Keratinocyte (primary cell): ENCODE measurements around the gene TKFC. TPM values are rescaled to one million over a fixed set of nuclear protein-coding genes. Genes with fewer than 3 reads are reported as not detected.

Source experiments
- DNase-seq: peaks from one replicate; pipeline ENCODE4 v3.0.0-alpha.2; 2011; ENCODE audit warnings: low read depth, missing footprints, low spot score
- FAIRE-seq: peaks from 2 replicates; lab custom pipeline; 2011; peaks lifted over from hg19 to GRCh38; lab: Jason Lieb, UNC
- H2AFZ ChIP-seq: 2 replicates; pipeline ENCODE4 v1.6.0; 2012; ENCODE audit warnings: low read length, control low read depth, inconsistent platforms; ENCODE audit not compliant: control insufficient read depth
- H3K27ac ChIP-seq: 2 replicates; pipeline ENCODE4 v1.5.1; 2011; ENCODE audit warnings: low read length; ENCODE audit not compliant: control insufficient read depth, insufficient read depth
- H3K27me3 ChIP-seq: 3 replicates; pipeline ENCODE4 v1.6.0; 2011; ENCODE audit warnings: low read length; ENCODE audit not compliant: control insufficient read depth, insufficient read depth; ENCODE audit errors: extremely low read depth
- H3K36me3 ChIP-seq, 2 experiments: 2 replicates in 1 of 2; 3 replicates in 1 of 2; pipeline ENCODE4 v1.5.1; 2011; ENCODE audit warnings: low read length in 2 of 2, mild to moderate bottlenecking in 1 of 2; ENCODE audit not compliant: control insufficient read depth in 2 of 2, insufficient read depth in 2 of 2; ENCODE audit errors: extremely low read depth in 1 of 2
- H3K4me1 ChIP-seq: 3 replicates; pipeline ENCODE4 v1.5.1; 2011; ENCODE audit warnings: low read length; ENCODE audit not compliant: control insufficient read depth, insufficient read depth; ENCODE audit errors: extremely low read depth
- H3K4me2 ChIP-seq: 3 replicates; pipeline ENCODE4 v1.6.0; 2011; ENCODE audit warnings: low read depth, low read length; ENCODE audit not compliant: control insufficient read depth, insufficient read depth; ENCODE audit errors: extremely low read depth
- H3K4me3 ChIP-seq, 3 experiments: fragments of 200-600 bp in 1 of 3; sonication (generic) in 1 of 3; 2 replicates in 2 of 3; 3 replicates in 1 of 3; pipeline ENCODE4 v1.5.1; 2011 to 2016; ENCODE audit warnings: low read length in 3 of 3, mild to moderate bottlenecking in 3 of 3, control low read depth in 2 of 3, inconsistent platforms in 1 of 3, low read depth in 1 of 3, mixed read lengths in 1 of 3, mixed run types in 1 of 3, moderate library complexity in 1 of 3; ENCODE audit not compliant: control insufficient read depth in 2 of 3, insufficient read depth in 2 of 3; ENCODE audit errors: extremely low read depth in 1 of 3
- H3K79me2 ChIP-seq: 2 replicates; pipeline ENCODE4 v1.6.0; 2012; ENCODE audit warnings: low read length; ENCODE audit not compliant: control insufficient read depth, insufficient read depth
- H3K9ac ChIP-seq: 3 replicates; pipeline ENCODE4 v1.6.0; 2011; ENCODE audit warnings: low read length; ENCODE audit not compliant: control insufficient read depth, insufficient read depth; ENCODE audit errors: extremely low read depth
- H3K9me1 ChIP-seq: 3 replicates; pipeline ENCODE4 v1.6.0; 2011; ENCODE audit warnings: low read length; ENCODE audit not compliant: control insufficient read depth, insufficient read depth; ENCODE audit errors: extremely low read depth
- H3K9me3 ChIP-seq: 2 replicates; pipeline ENCODE4 v1.5.1; 2012; ENCODE audit warnings: low read depth, low read length; ENCODE audit not compliant: control insufficient read depth
- H4K20me1 ChIP-seq: 3 replicates; pipeline ENCODE4 v1.6.0; 2011; ENCODE audit warnings: low read length; ENCODE audit not compliant: control insufficient read depth, insufficient read depth; ENCODE audit errors: extremely low read depth
- CTCF ChIP-seq, 3 experiments: IDR thresholded peaks in 1 of 3; conservative IDR thresholded peaks in 1 of 3; optimal IDR thresholded peaks in 1 of 3; 2 replicates in 2 of 3; 3 replicates in 1 of 3; pipeline versions ENCODE3 to v1.5.1; 2011; ENCODE audit warnings: low read length in 3 of 3, mild to moderate bottlenecking in 3 of 3, moderate library complexity in 2 of 3, control low read depth in 1 of 3, inconsistent platforms in 1 of 3; ENCODE audit not compliant: insufficient read depth in 2 of 3; ENCODE audit errors: extremely low read depth in 1 of 3
- EZH2 ChIP-seq: IDR thresholded peaks from one replicate; pipeline ENCODE4 v1.6.1; 2012; ENCODE audit warnings: inconsistent platforms, mild to moderate bottlenecking, low read length, moderate library complexity
- dilution Hi-C: fragments of 300-500 bp; cut with MboI; formaldehyde crosslinking; loops from one replicate; pipeline ENCODE4 v1.7.0; 2020; ENCODE audit warnings: low sequenced_read_pairs; ENCODE audit not compliant: extremely low pct_ligation_motif_present
- polyA plus RNA-seq, 5 experiments: library from polyadenylated mRNA; depleted of rRNA in 3 of 5; stranded (reverse) in 3 of 5; stranded (forward) in 1 of 5; unstranded in 1 of 5; fragments of >200 nt; gene quantifications; 1 replicate in 1 of 5; 2 replicates in 3 of 5; 3 replicates in 1 of 5; pipeline versions ENCODE4 v1.2.1 to v1.2.3, GENCODE V29; 2011 to 2012; ENCODE audit warnings: missing spikeins in 2 of 5, low read depth in 1 of 5, low replicate concordance in 1 of 5

Gene TKFC
- polyA plus RNA-seq, 1 donor (not counting 4 experiments of a cell fraction or from before 2014, with no cell fraction given) = 15.4 TPM

- Histone ChIP-seq H2AFZ (no peak overlapping the region), H3K4me3 (no peak overlapping the region), H3K36me3 (peaks cover 0 to 8% of the 10 kb centered on the region in 2 experiments), H3K4me1 (peaks cover 25% of the 10 kb centered on the region), H4K20me1 (no peaks in the 10 kb centered on the region), H3K27ac (peak overlapping the region; percentile 82), H3K9ac (no peak overlapping the region), H3K9me1 (no peaks in the 10 kb centered on the region), H3K4me2 (peak overlapping the region; percentile 39), H3K9me3 (no peaks in the 10 kb centered on the region), H3K79me2 (no peaks in the 10 kb centered on the region), H3K27me3 (no peaks in the 10 kb centered on the region)
- dilution Hi-C loops = no loop called here
- no peak for DNase-seq
- TF ChIP-seq EZH2 = no peak
- TF ChIP-seq CTCF (optimal IDR thresholded peaks at IDR 0.05 in 1 of 3, IDR thresholded peaks at IDR 0.05 in 1 of 3, conservative IDR thresholded peaks at IDR 0.05 in 1 of 3; ENCODE audit: extremely low read depth in 1 of 3, insufficient read depth in 2 of 3, low read length in 3 of 3) = no peak
- no peak for FAIRE-seq
Observed at GRCh38 chr11:61377461-61378160, 44.6 kb downstream of the TKFC start.

DNA sequence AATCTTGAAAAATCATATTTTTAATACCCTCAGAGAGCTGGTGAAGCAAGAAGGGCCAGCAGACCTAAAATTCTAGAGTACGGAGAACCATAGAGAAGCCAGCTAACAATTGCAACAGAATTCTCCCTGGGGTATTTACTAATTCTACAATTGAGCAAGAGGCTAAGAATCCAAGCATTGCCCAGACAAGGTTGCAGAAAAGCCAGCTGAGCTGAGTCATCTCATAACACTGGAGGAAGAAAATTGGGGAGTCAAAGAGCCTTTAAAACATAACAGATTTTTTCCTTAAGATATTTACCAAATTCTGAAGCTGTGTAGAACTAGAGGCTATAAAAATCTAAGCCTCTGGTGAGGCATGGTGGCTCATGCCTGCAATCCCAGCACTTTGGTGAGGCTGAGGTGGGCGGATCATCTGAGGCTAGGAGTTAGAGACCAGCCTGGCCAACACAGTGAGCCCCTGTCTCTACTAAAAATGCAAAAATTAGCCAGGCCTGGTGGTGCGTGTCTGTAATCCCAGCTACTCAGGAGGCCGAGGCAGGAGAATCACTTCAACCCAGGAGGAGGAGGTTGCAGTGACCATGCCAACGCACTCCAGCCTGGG is 45.8 kb downstream of the TKFC start:
- TF ChIP-seq CTCF (optimal IDR thresholded peaks at IDR 0.05 in 1 of 3, IDR thresholded peaks at IDR 0.05 in 1 of 3, conservative IDR thresholded peaks at IDR 0.05 in 1 of 3; ENCODE audit: extremely low read depth in 1 of 3, insufficient read depth in 2 of 3, low read length in 3 of 3) (no peak), EZH2 (no peak)
- H3K79me2 ChIP-seq = no peaks in the 10 kb centered on the region
- H3K4me1 ChIP-seq = peaks cover 25% of the 10 kb centered on the region
- H3K27me3 ChIP-seq = no peaks in the 10 kb centered on the region
- H4K20me1 ChIP-seq = no peaks in the 10 kb centered on the region
- H2AFZ ChIP-seq = no peak overlapping the region
- H3K27ac ChIP-seq = peak overlapping the region; percentile 82
- DNase-seq = peak; percentile 66
- dilution Hi-C loops = no loop called here
- H3K9me1 ChIP-seq = no peaks in the 10 kb centered on the region
- FAIRE-seq = peak; percentile 81
- H3K4me2 ChIP-seq = peak overlapping the region; percentile 50
- no peaks in the 10 kb centered on the region for H3K9me3 ChIP-seq
- H3K4me3 ChIP-seq = no peak overlapping the region
- H3K9ac ChIP-seq = peak overlapping the region; percentile 60
- H3K36me3 ChIP-seq = peaks cover 0 to 8% of the 10 kb centered on the region in 2 experiments
